Measurements from ENCODE around the gene NMRAL1. TPM values are rescaled to one million over a fixed set of nuclear protein-coding genes. Genes with fewer than 3 reads are reported as not detected.
A peak's percentile ranks its signal among the peaks of the same experiment; 100 is the strongest.

The NMRAL1 gene
- total RNA-seq, 3 donors from 2014 or later (not counting 1 experiment from before 2014, with no cell fraction given), result 66.6 to 71.2 (median 69.8) TPM

DNA sequence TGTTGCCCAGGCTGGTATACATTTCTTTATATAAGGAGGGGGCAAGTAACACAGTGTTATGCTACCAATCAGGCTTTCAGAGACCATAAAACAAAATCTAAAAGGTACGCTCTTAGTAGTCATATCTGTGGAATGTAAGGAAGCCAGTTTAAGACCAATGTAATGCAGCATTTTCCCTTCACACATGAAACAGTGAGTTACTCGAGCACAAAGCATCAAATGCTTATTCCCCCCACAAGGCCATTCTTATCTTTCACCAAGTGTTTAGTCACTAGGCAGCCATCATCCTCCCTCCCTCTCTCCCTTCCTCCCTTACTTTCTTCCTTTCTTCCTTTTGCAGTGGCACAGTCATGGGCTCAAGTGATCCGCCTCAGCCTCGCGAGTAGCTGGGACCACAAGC is 14.6 kb upstream of the NMRAL1 start:
- peaks cover 7% of the 10 kb centered on the region for H3K36me3 Mint-ChIP-seq
- WGBS (ENCODE audit: insufficient coverage), result 67% methylated on average over 5 of the region's 5 CpGs
- Histone ChIP-seq H3K9me3 (ENCODE audit: control insufficient read depth, insufficient read depth, low read length) (no peaks in the 10 kb centered on the region), H3K4me3 (ENCODE audit: low read length) (no peak overlapping the region), H3K27me3 (ENCODE audit: control insufficient read depth, insufficient read depth, low read length) (no peaks in the 10 kb centered on the region), H3K36me3 (ENCODE audit: control insufficient read depth, insufficient read depth, low read length) (peaks cover 37% of the 10 kb centered on the region), H3K27ac (ENCODE audit: low read length) (peak overlapping the region; percentile 77), H3K4me1 (ENCODE audit: control insufficient read depth, insufficient read depth, low read length) (peaks cover 37% of the 10 kb centered on the region)
- H3K4me3 Mint-ChIP-seq, result peak overlapping the region; percentile 83
- peaks cover 50 to 56% of the 10 kb centered on the region in 2 donors for H3K4me1 Mint-ChIP-seq
- ATAC-seq (peak in 1 of 3 donors; percentile 14), DNase-seq (no peak)
- intact Hi-C loops (cut with micrococcal nuclease), result loop anchor here (2.0 kb wide), 1 partner anchor 14 kb away; no protein-coding TSS in a partner anchor
- H3K9me3 Mint-ChIP-seq, result no peaks in the 10 kb centered on the region
- H3K27ac Mint-ChIP-seq, result peak overlapping the region; percentile 92 to 94
- TF ChIP-seq, protein P1, sequence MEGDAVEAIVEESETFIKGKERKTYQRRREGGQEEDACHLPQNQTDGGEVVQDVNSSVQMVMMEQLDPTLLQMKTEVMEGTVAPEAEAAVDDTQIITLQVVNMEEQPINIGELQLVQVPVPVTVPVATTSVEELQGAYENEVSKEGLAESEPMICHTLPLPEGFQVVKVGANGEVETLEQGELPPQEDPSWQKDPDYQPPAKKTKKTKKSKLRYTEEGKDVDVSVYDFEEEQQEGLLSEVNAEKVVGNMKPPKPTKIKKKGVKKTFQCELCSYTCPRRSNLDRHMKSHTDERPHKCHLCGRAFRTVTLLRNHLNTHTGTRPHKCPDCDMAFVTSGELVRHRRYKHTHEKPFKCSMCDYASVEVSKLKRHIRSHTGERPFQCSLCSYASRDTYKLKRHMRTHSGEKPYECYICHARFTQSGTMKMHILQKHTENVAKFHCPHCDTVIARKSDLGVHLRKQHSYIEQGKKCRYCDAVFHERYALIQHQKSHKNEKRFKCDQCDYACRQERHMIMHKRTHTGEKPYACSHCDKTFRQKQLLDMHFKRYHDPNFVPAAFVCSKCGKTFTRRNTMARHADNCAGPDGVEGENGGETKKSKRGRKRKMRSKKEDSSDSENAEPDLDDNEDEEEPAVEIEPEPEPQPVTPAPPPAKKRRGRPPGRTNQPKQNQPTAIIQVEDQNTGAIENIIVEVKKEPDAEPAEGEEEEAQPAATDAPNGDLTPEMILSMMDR (IDR thresholded peaks at IDR 0.05), result no peak
- no peaks in the 10 kb centered on the region for H3K27me3 Mint-ChIP-seq (ENCODE audit: low read depth in 2 of 2)

DNA sequence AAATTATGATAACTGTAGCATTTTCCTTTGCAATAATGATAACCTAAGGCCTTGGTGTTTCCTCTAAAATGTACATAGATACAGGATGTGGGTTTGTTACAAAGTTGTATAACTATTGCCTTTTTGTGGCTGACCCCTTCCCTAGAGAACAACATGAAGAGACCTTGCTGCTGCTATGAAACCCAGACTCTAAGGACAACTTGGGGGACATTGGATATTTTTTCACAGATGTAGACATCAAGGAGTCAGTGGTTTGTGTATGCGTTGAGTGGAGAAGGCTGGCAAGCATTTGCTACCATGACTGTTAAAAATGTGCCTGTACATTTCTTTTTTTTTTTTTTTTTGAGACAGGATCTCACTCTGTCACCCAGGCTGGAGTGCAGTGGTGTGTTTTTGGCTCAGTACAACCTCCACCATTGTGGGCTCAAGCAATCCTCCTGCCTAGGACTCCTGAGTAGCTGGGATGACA is 14.1 kb upstream of the NMRAL1 start:
- peak overlapping the region; percentile 83 for H3K4me3 Mint-ChIP-seq
- H3K4me3 ChIP-seq (ENCODE audit: low read length), result no peak overlapping the region
- H3K9me3 Mint-ChIP-seq, result no peaks in the 10 kb centered on the region
- peak in 1 of 2 donors; percentile 74 for DNase-seq
- no peaks in the 10 kb centered on the region for H3K27me3 ChIP-seq (ENCODE audit: control insufficient read depth, insufficient read depth, low read length)
- H3K9me3 ChIP-seq (ENCODE audit: control insufficient read depth, insufficient read depth, low read length), result no peaks in the 10 kb centered on the region
- H3K36me3 ChIP-seq (ENCODE audit: control insufficient read depth, insufficient read depth, low read length), result peaks cover 37% of the 10 kb centered on the region
- no peaks in the 10 kb centered on the region for H3K27me3 Mint-ChIP-seq (ENCODE audit: low read depth in 2 of 2)
- H3K27ac ChIP-seq (ENCODE audit: low read length), result peak overlapping the region; percentile 77
- intact Hi-C loops (cut with micrococcal nuclease), result loop anchor here (2.0 kb wide), 1 partner anchor 14 kb away; no protein-coding TSS in a partner anchor
- peak; percentile 73 to 85 (median 81) for ATAC-seq
- H3K36me3 Mint-ChIP-seq, result peaks cover 7% of the 10 kb centered on the region
- WGBS (ENCODE audit: insufficient coverage), result 10% methylated on average over 1 of the region's 1 CpG
- TF ChIP-seq, protein P1 (IDR thresholded peaks at IDR 0.05), result no peak
- peak overlapping the region; percentile 92 to 94 for H3K27ac Mint-ChIP-seq
- H3K4me1 ChIP-seq (ENCODE audit: control insufficient read depth, insufficient read depth, low read length), result peaks cover 37% of the 10 kb centered on the region
- peaks cover 47 to 52% of the 10 kb centered on the region in 2 donors for H3K4me1 Mint-ChIP-seq

DNA sequence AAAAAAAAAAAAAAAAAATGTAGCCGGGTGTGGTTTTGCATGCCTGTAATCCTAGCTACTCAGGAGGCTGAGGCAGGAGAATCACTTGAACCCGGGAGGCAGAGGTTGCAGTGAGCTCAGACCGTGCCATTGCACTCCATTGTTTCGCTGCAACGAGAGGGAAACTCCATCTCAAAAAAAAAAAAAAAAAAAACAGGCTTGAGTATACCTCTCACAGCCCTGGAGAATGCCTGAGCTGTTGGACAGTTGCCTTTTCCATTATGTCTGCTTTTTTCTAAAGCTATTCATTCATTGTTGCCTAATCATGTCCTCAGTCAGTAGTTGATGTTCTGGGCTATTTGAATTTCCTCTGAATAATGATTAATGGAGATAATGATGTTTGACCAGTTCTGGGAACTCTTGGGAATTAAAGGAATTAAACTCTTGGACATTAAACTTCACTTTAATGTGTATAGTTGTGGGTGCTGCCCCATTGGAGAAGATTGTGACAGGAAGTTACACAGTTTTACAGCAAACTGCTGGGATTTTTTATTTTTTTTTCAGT is 13.6 kb upstream of the NMRAL1 start:
- intact Hi-C loops (cut with micrococcal nuclease), result loop anchor here (2.0 kb wide), 1 partner anchor 15 kb away; no protein-coding TSS in a partner anchor
- H3K4me3 ChIP-seq (ENCODE audit: low read length), result no peak overlapping the region
- H3K4me1 Mint-ChIP-seq, result peaks cover 44 to 46% of the 10 kb centered on the region in 2 donors
- peak overlapping the region; percentile 77 for H3K27ac ChIP-seq (ENCODE audit: low read length)
- H3K27me3 ChIP-seq (ENCODE audit: control insufficient read depth, insufficient read depth, low read length), result no peaks in the 10 kb centered on the region
- H3K36me3 ChIP-seq (ENCODE audit: control insufficient read depth, insufficient read depth, low read length), result peaks cover 34% of the 10 kb centered on the region
- H3K9me3 ChIP-seq (ENCODE audit: control insufficient read depth, insufficient read depth, low read length), result no peaks in the 10 kb centered on the region
- ATAC-seq (peak; percentile 40 to 41 (median 40)), DNase-seq (peak in 1 of 2 donors; percentile 58)
- peak overlapping the region; percentile 83 for H3K4me3 Mint-ChIP-seq
- peaks cover 7% of the 10 kb centered on the region for H3K36me3 Mint-ChIP-seq
- H3K9me3 Mint-ChIP-seq, result no peaks in the 10 kb centered on the region
- peaks cover 34% of the 10 kb centered on the region for H3K4me1 ChIP-seq (ENCODE audit: control insufficient read depth, insufficient read depth, low read length)
- TF ChIP-seq, protein P1 (IDR thresholded peaks at IDR 0.05), result no peak
- no peaks in the 10 kb centered on the region for H3K27me3 Mint-ChIP-seq (ENCODE audit: low read depth in 2 of 2)
- H3K27ac Mint-ChIP-seq, result peak overlapping the region; percentile 92 to 94
- 57% methylated on average over 5 of the region's 5 CpGs for WGBS (ENCODE audit: insufficient coverage)
